ENCODE data around the gene CELA2A. TPM values are rescaled to one million over a fixed set of nuclear protein-coding genes. Genes with fewer than 3 reads are reported as not detected.

CELA2A gene
- total and polyA plus RNA-seq, 2 donors (not counting 3 experiments of a cell fraction or from before 2014, with no cell fraction given), result not detected

DNA sequence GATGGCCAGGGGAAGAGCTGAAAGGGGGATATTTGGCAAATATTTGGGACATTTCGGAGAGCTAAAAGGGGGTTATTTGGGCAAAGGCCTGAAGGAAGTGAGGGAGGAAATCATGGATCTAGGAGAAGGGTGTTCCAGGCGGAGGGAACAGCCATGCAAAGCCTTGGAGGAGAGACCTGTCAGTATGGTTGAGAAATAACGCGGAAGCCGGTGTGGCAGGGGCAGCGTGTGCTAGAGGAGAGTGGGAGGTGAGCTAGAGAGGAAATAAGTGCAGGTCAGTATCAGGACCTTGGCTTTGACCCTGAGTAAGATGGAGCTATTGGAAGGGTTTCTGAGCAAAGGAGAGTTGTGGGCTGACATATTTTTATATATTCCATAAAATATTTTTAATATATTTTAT, 15.3 kb upstream of the CELA2A start:
- Histone ChIP-seq H3K79me2 (ENCODE audit: control insufficient read depth, insufficient read depth, low read length) (no peaks in the 10 kb centered on the region), H3K4me3 (replicated peaks in 1 of 3; ENCODE audit: insufficient read depth in 1 of 3, low read depth in 1 of 3, low read length in 3 of 3) (no peak overlapping the region), H3K27ac (ENCODE audit: insufficient read depth, low read depth, low read length) (no peak overlapping the region), H3K27me3 (ENCODE audit: control insufficient read depth in 2 of 2, insufficient read depth in 2 of 2, low read length in 2 of 2) (peaks cover 0 to 2% of the 10 kb centered on the region in 2 experiments), H2AFZ (ENCODE audit: low read depth, low read length) (no peak overlapping the region), H3K9me1 (replicated peaks; ENCODE audit: control insufficient read depth, extremely low read depth, insufficient read depth, low read length) (no peaks in the 10 kb centered on the region), H3K4me1 (ENCODE audit: control insufficient read depth, extremely low read depth, insufficient read depth, low read length) (no peaks in the 10 kb centered on the region), H4K20me1 (replicated peaks; ENCODE audit: control insufficient read depth, extremely low read depth, insufficient read depth, low read length) (no peaks in the 10 kb centered on the region), H3K9me3 (replicated peaks; ENCODE audit: control insufficient read depth, insufficient read depth, low read length) (no peaks in the 10 kb centered on the region), H3K36me3 (ENCODE audit: control insufficient read depth in 2 of 2, extremely low read depth in 1 of 2, insufficient read depth in 2 of 2, low read length in 2 of 2) (no peaks in the 10 kb centered on the region), H3K9ac (replicated peaks; ENCODE audit: extremely low read depth, insufficient read depth, low read length) (no peak overlapping the region), H3K4me2 (ENCODE audit: insufficient read depth, low read length) (no peak overlapping the region)
- dilution Hi-C loops (cut with MboI; ENCODE audit: extremely low pct_ligation_motif_present, low sequenced_read_pairs), result no loop called here
- FAIRE-seq (no peak), DNase-seq (ENCODE audit: low read depth, low spot score) (no peak)
- intact Hi-C loops (cut with micrococcal nuclease), result no loop called here
- no TSS peak for BruUV-seq (replicated peaks)
- POLR2A ChIA-PET, result no interaction called here
- TF ChIP-seq, protein P1, sequence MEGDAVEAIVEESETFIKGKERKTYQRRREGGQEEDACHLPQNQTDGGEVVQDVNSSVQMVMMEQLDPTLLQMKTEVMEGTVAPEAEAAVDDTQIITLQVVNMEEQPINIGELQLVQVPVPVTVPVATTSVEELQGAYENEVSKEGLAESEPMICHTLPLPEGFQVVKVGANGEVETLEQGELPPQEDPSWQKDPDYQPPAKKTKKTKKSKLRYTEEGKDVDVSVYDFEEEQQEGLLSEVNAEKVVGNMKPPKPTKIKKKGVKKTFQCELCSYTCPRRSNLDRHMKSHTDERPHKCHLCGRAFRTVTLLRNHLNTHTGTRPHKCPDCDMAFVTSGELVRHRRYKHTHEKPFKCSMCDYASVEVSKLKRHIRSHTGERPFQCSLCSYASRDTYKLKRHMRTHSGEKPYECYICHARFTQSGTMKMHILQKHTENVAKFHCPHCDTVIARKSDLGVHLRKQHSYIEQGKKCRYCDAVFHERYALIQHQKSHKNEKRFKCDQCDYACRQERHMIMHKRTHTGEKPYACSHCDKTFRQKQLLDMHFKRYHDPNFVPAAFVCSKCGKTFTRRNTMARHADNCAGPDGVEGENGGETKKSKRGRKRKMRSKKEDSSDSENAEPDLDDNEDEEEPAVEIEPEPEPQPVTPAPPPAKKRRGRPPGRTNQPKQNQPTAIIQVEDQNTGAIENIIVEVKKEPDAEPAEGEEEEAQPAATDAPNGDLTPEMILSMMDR (IDR thresholded peaks at IDR 0.05; ENCODE audit: extremely low read depth in 1 of 2, insufficient read depth in 1 of 2, low read depth in 1 of 2, low read length in 2 of 2), result no peak
- TF ChIP-seq, protein P2, sequence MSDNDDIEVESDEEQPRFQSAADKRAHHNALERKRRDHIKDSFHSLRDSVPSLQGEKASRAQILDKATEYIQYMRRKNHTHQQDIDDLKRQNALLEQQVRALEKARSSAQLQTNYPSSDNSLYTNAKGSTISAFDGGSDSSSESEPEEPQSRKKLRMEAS (IDR thresholded peaks at IDR 0.05; ENCODE audit: insufficient read depth, insufficient read length), result no peak
- no peak for TF ChIP-seq POLR2A (IDR thresholded peaks at IDR 0.05; ENCODE audit: low read depth, low read length)
- no peak for TF ChIP-seq GATA2 (IDR thresholded peaks at IDR 0.05; ENCODE audit: insufficient read depth, insufficient read length, low read depth, low read length)
- no peak for TF ChIP-seq MYC (IDR thresholded peaks at IDR 0.05; ENCODE audit: low read depth, low read length)
- TF ChIP-seq EZH2 (IDR thresholded peaks at IDR 0.05; ENCODE audit: borderline replicate concordance, low read depth, low read length, severe bottlenecking), result no peak
- no peak for TF ChIP-seq POLR2AphosphoS5 (IDR thresholded peaks at IDR 0.05; ENCODE audit: insufficient read depth, low read depth, low read length)
- TF ChIP-seq JUN (IDR thresholded peaks at IDR 0.05; ENCODE audit: borderline replicate concordance, insufficient read depth, insufficient read length, low read depth), result no peak
- no peak for TF ChIP-seq FOS (IDR thresholded peaks at IDR 0.05; ENCODE audit: borderline replicate concordance, insufficient read depth, low read length)
- CTCF ChIA-PET, result interaction anchor here (1.1 to 1.3 kb wide), 2 partner anchors 118 to 119 kb away, joined by 3 read pairs; no protein-coding TSS in a partner anchor

Measured in endothelial cell of umbilical vein (primary cell).